OCI-M2 (cell line): ENCODE data around the gene RNF166.

Source experiments
- DNase-seq: peaks from one replicate; lab custom pipeline; 2025; ENCODE audit not compliant: unreplicated experiment; lab: John Stamatoyannopoulos, UW

The RNF166 gene

GRCh38 chr16:88724855-88725555 lies 18.8 kb upstream of the RNF166 start:
- no peak for DNase-seq

- no peak for DNase-seq
These were observed 17.7 kb upstream of the RNF166 start for GRCh38 chr16:88723911-88724310.

- DNase-seq = no peak
These were observed 17.3 kb upstream of the RNF166 start for GRCh38 chr16:88723507-88723887.

- DNase-seq = no peak
These were observed 16.7 kb upstream of the RNF166 start for GRCh38 chr16:88722784-88723506.

GRCh38 chr16:88721815-88722755 lies 15.9 kb upstream of the RNF166 start:
- no peak for DNase-seq

- no peak for DNase-seq
These were observed 15.0 kb upstream of the RNF166 start for GRCh38 chr16:88721236-88721635.

- DNase-seq = no peak
These were observed 14.3 kb upstream of the RNF166 start for GRCh38 chr16:88720396-88720970.

- DNase-seq = no peak
These were observed 13.7 kb upstream of the RNF166 start for GRCh38 chr16:88719933-88720296.

GRCh38 chr16:88719267-88719932 lies 13.2 kb upstream of the RNF166 start:
- DNase-seq = no peak

- no peak for DNase-seq
These were observed 12.0 kb upstream of the RNF166 start for GRCh38 chr16:88718178-88718577.

GRCh38 chr16:88716601-88717001 lies 10.4 kb upstream of the RNF166 start:
- DNase-seq = no peak

- DNase-seq = no peak
These were observed 10.0 kb upstream of the RNF166 start for GRCh38 chr16:88716201-88716600.

- no peak for DNase-seq
These were observed 9.3 kb upstream of the RNF166 start for GRCh38 chr16:88715312-88716190.

GRCh38 chr16:88714420-88715302 lies 8.5 kb upstream of the RNF166 start:
- DNase-seq = no peak

- no peak for DNase-seq
These were observed 7.6 kb upstream of the RNF166 start for GRCh38 chr16:88713568-88714419.

GRCh38 chr16:88713054-88713453 lies 6.8 kb upstream of the RNF166 start:
- no peak for DNase-seq

- no peak for DNase-seq
These were observed 6.3 kb upstream of the RNF166 start for GRCh38 chr16:88712362-88712979.
